Measurements from ENCODE around the gene EVPL. TPM values are rescaled to one million over a fixed set of nuclear protein-coding genes. Genes with fewer than 3 reads are reported as not detected.

Gene EVPL
- total and polyA plus RNA-seq, 2 donors (not counting 3 experiments of a cell fraction or from before 2014, with no cell fraction given), result not detected

GRCh38 chr17:76000016-76000754 is 26.9 kb downstream of the EVPL start:
- no peaks in the 10 kb centered on the region for H4K20me1 ChIP-seq (replicated peaks; ENCODE audit: control insufficient read depth, extremely low read depth, insufficient read depth, low read length)
- no peak overlapping the region for H3K4me2 ChIP-seq (ENCODE audit: insufficient read depth, low read length)
- no TSS peak for BruUV-seq (replicated peaks)
- POLR2A ChIA-PET, result interaction anchor here (0.6 kb wide), 1 partner anchor 9 kb away, joined by 11 read pairs; no protein-coding TSS in a partner anchor
- dilution Hi-C loops (cut with MboI; ENCODE audit: extremely low pct_ligation_motif_present, low sequenced_read_pairs), result no loop called here
- H3K27me3 ChIP-seq (ENCODE audit: control insufficient read depth in 2 of 2, insufficient read depth in 2 of 2, low read length in 2 of 2), result no peaks in the 10 kb centered on the region
- no peak overlapping the region for H3K9ac ChIP-seq (replicated peaks; ENCODE audit: extremely low read depth, insufficient read depth, low read length)
- H3K79me2 ChIP-seq (ENCODE audit: control insufficient read depth, insufficient read depth, low read length), result no peaks in the 10 kb centered on the region
- H3K27ac ChIP-seq (ENCODE audit: insufficient read depth, low read depth, low read length), result no peak overlapping the region
- FAIRE-seq (no peak), DNase-seq (ENCODE audit: low read depth, low spot score) (peak; percentile 40)
- no peak overlapping the region for H3K4me3 ChIP-seq (replicated peaks in 1 of 3; ENCODE audit: insufficient read depth in 1 of 3, low read depth in 1 of 3, low read length in 3 of 3)
- TF ChIP-seq CTCF (IDR thresholded peaks at IDR 0.05; ENCODE audit: extremely low read depth in 1 of 2, insufficient read depth in 1 of 2, low read depth in 1 of 2, low read length in 2 of 2) (peak; percentile 80 to 89), POLR2AphosphoS5 (IDR thresholded peaks at IDR 0.05; ENCODE audit: insufficient read depth, low read depth, low read length) (no peak)
- H3K4me1 ChIP-seq (ENCODE audit: control insufficient read depth, extremely low read depth, insufficient read depth, low read length), result peaks cover 3% of the 10 kb centered on the region
- no peaks in the 10 kb centered on the region for H3K9me3 ChIP-seq (replicated peaks; ENCODE audit: control insufficient read depth, insufficient read depth, low read length)
- no peak overlapping the region for H2AFZ ChIP-seq (ENCODE audit: low read depth, low read length)
- CTCF ChIA-PET, result interaction anchor here (0.6 to 5.0 kb wide), 17 partner anchors 9 to 337 kb away, joined by 3 to 35 read pairs (median 4); partner anchors contain the start of gene MRPL38
- H3K9me1 ChIP-seq (replicated peaks; ENCODE audit: control insufficient read depth, extremely low read depth, insufficient read depth, low read length), result no peaks in the 10 kb centered on the region
- intact Hi-C loops (cut with micrococcal nuclease), result loop anchor here (10.0 kb wide), 1 partner anchor 225 kb away; a partner anchor contains a TSS
- peaks cover 0 to 2% of the 10 kb centered on the region in 2 experiments for H3K36me3 ChIP-seq (ENCODE audit: control insufficient read depth in 2 of 2, extremely low read depth in 1 of 2, insufficient read depth in 2 of 2, low read length in 2 of 2)

- ChIA-PET CTCF (interaction anchor here (2.8 to 5.0 kb wide), 2 partner anchors 12 to 15 kb away, joined by 21 to 35 read pairs; no protein-coding TSS in a partner anchor), POLR2A (no interaction called here)
- no peak for FAIRE-seq
- no peak overlapping the region for H3K27ac ChIP-seq (ENCODE audit: insufficient read depth, low read depth, low read length)
- no peaks in the 10 kb centered on the region for H3K9me3 ChIP-seq (replicated peaks; ENCODE audit: control insufficient read depth, insufficient read depth, low read length)
- no peak overlapping the region for H3K4me2 ChIP-seq (ENCODE audit: insufficient read depth, low read length)
- H3K9me1 ChIP-seq (replicated peaks; ENCODE audit: control insufficient read depth, extremely low read depth, insufficient read depth, low read length), result no peaks in the 10 kb centered on the region
- peaks cover 0 to 4% of the 10 kb centered on the region in 2 experiments for H3K36me3 ChIP-seq (ENCODE audit: control insufficient read depth in 2 of 2, extremely low read depth in 1 of 2, insufficient read depth in 2 of 2, low read length in 2 of 2)
- DNase-seq (ENCODE audit: low read depth, low spot score), result no peak
- no peak for TF ChIP-seq MYC (IDR thresholded peaks at IDR 0.05; ENCODE audit: low read depth, low read length)
- no peak for TF ChIP-seq POLR2AphosphoS5 (IDR thresholded peaks at IDR 0.05; ENCODE audit: insufficient read depth, low read depth, low read length)
- TF ChIP-seq POLR2A (IDR thresholded peaks at IDR 0.05; ENCODE audit: low read depth, low read length), result no peak
- dilution Hi-C loops (cut with MboI; ENCODE audit: extremely low pct_ligation_motif_present, low sequenced_read_pairs), result no loop called here
- BruUV-seq (replicated peaks), result no TSS peak
- no peaks in the 10 kb centered on the region for H3K79me2 ChIP-seq (ENCODE audit: control insufficient read depth, insufficient read depth, low read length)
- H2AFZ ChIP-seq (ENCODE audit: low read depth, low read length), result no peak overlapping the region
- intact Hi-C loops (cut with micrococcal nuclease), result no loop called here
- H3K9ac ChIP-seq (replicated peaks; ENCODE audit: extremely low read depth, insufficient read depth, low read length), result no peak overlapping the region
- peaks cover 3% of the 10 kb centered on the region for H3K4me1 ChIP-seq (ENCODE audit: control insufficient read depth, extremely low read depth, insufficient read depth, low read length)
- no peaks in the 10 kb centered on the region for H4K20me1 ChIP-seq (replicated peaks; ENCODE audit: control insufficient read depth, extremely low read depth, insufficient read depth, low read length)
- no peak overlapping the region for H3K4me3 ChIP-seq (replicated peaks in 1 of 3; ENCODE audit: insufficient read depth in 1 of 3, low read depth in 1 of 3, low read length in 3 of 3)
- H3K27me3 ChIP-seq (ENCODE audit: control insufficient read depth in 2 of 2, insufficient read depth in 2 of 2, low read length in 2 of 2), result no peaks in the 10 kb centered on the region
Measured at GRCh38 chr17:75998327-75998795, 28.7 kb downstream of the EVPL start.
